Lower lobe of right lung (tissue), 2 donors: Measurements from ENCODE around the gene PSMB9. TPM values are rescaled to one million over a fixed set of nuclear protein-coding genes. Genes with fewer than 3 reads are reported as not detected.

ENCODE experiments used
- ATAC-seq, 2 donors: fragments of 200-7000 bp; cut with Tn5 transposase; one replicate each; pipeline ENCODE4 v1.9.1; 2020 to 2022; ENCODE audit warnings: mild to moderate bottlenecking in 2 of 2, moderate library complexity in 2 of 2
- DNase-seq: peaks from one replicate; pipeline ENCODE4 v3.0.0-alpha.2; 2020
- H3K27ac ChIP-seq: fragments of 200-600 bp; one replicate; pipeline ENCODE4 v1.8.0; 2022
- H3K27me3 ChIP-seq: fragments of 200-600 bp; one replicate; pipeline ENCODE4 v1.8.0; 2022; ENCODE audit warnings: low read depth
- H3K36me3 ChIP-seq: fragments of 200-600 bp; one replicate; pipeline ENCODE4 v1.8.0; 2022; ENCODE audit warnings: mild to moderate bottlenecking
- H3K4me1 ChIP-seq: fragments of 200-600 bp; one replicate; pipeline ENCODE4 v1.8.0; 2022
- H3K4me3 ChIP-seq: fragments of 200-600 bp; one replicate; pipeline ENCODE4 v1.8.0; 2022; ENCODE audit warnings: mild to moderate bottlenecking
- H3K9me3 ChIP-seq: fragments of 200-600 bp; one replicate; pipeline ENCODE4 v1.8.0; 2022
- CTCF ChIP-seq: fragments of 200-600 bp; IDR thresholded peaks from one replicate; pipeline ENCODE4 v1.8.0; 2022; ENCODE audit warnings: antibody characterized with exemption, mild to moderate bottlenecking
- intact Hi-C: fragments of 100-400 bp; cut with DNase I; formaldehyde crosslinking; loops from one replicate; pipeline ENCODE4 v1.11.0; 2022
- total RNA-seq: library from RNA; stranded (reverse); fragmentation: NEBNext Ultra II Directional; extraction: Animal tissue kit (Norgen Biotek cat#: 25700); gene quantifications from one replicate; pipeline ENCODE4 v1.2.1, GENCODE V29; 2021
- donor health status: DM: no; HTN: yes; CAD: no; lungs with severe emphysema.

PSMB9 gene
- total RNA-seq, 1 donor from 2014 or later = 74.5 TPM

GRCh38 chr6:32857156-32857891 is 3.3 kb downstream of the PSMB9 start:
- Histone ChIP-seq H3K27me3 (no peaks in the 10 kb centered on the region), H3K36me3 (peaks cover 50% of the 10 kb centered on the region), H3K4me3 (no peak overlapping the region), H3K9me3 (no peaks in the 10 kb centered on the region), H3K27ac (no peak overlapping the region), H3K4me1 (peaks cover 26% of the 10 kb centered on the region)
- intact Hi-C loops = no loop called here
- ATAC-seq = no peak
- DNase-seq = no peak
- TF ChIP-seq CTCF = no peak

- intact Hi-C loops = no loop called here
- Histone ChIP-seq H3K36me3 (peaks cover 50% of the 10 kb centered on the region), H3K9me3 (no peaks in the 10 kb centered on the region), H3K27me3 (no peaks in the 10 kb centered on the region), H3K27ac (no peak overlapping the region), H3K4me1 (peaks cover 21% of the 10 kb centered on the region), H3K4me3 (no peak overlapping the region)
- ATAC-seq = no peak
- no peak for TF ChIP-seq CTCF
- DNase-seq = no peak
These were observed 4.2 kb downstream of the PSMB9 start for GRCh38 chr6:32858194-32858593.

- ATAC-seq (no peak), DNase-seq (no peak)
- Histone ChIP-seq H3K27me3 (no peaks in the 10 kb centered on the region), H3K4me3 (no peak overlapping the region), H3K9me3 (no peaks in the 10 kb centered on the region), H3K4me1 (peaks cover 10% of the 10 kb centered on the region), H3K36me3 (peaks cover 50% of the 10 kb centered on the region), H3K27ac (peak overlapping the region; percentile 49)
- TF ChIP-seq CTCF = no peak
- intact Hi-C loops = no loop called here
These were observed 6.7 kb downstream of the PSMB9 start for GRCh38 chr6:32860674-32861073.

- DNase-seq (no peak), ATAC-seq (no peak)
- intact Hi-C loops = no loop called here
These were observed 8.7 kb downstream of the PSMB9 start for GRCh38 chr6:32862725-32863124.

GRCh38 chr6:32865724-32866443 is 11.9 kb downstream of the PSMB9 start:
- ATAC-seq = no peak
- H3K4me1 ChIP-seq = no peaks in the 10 kb centered on the region
- H3K36me3 ChIP-seq = peaks cover 2% of the 10 kb centered on the region
- TF ChIP-seq CTCF = no peak
- H3K4me3 ChIP-seq = no peak overlapping the region
- intact Hi-C loops = no loop called here
- no peaks in the 10 kb centered on the region for H3K9me3 ChIP-seq
- DNase-seq = no peak
- H3K27me3 ChIP-seq = no peaks in the 10 kb centered on the region
- H3K27ac ChIP-seq = no peak overlapping the region

More at GRCh38 chr6:32862725-32863124, 8.7 kb downstream of the PSMB9 start:
- no peaks in the 10 kb centered on the region for H3K9me3 ChIP-seq
- H3K4me3 ChIP-seq = no peak overlapping the region
- H3K27ac ChIP-seq = no peak overlapping the region
- H3K27me3 ChIP-seq = no peaks in the 10 kb centered on the region
- no peak for TF ChIP-seq CTCF
- H3K36me3 ChIP-seq = peaks cover 33% of the 10 kb centered on the region
- no peaks in the 10 kb centered on the region for H3K4me1 ChIP-seq
